ENCODE data around the gene PIEZO2. TPM values are rescaled to one million over a fixed set of nuclear protein-coding genes. Genes with fewer than 3 reads are reported as not detected.

The PIEZO2 gene
- polyA plus RNA-seq, 1 experiment: 4.6 TPM

DNA sequence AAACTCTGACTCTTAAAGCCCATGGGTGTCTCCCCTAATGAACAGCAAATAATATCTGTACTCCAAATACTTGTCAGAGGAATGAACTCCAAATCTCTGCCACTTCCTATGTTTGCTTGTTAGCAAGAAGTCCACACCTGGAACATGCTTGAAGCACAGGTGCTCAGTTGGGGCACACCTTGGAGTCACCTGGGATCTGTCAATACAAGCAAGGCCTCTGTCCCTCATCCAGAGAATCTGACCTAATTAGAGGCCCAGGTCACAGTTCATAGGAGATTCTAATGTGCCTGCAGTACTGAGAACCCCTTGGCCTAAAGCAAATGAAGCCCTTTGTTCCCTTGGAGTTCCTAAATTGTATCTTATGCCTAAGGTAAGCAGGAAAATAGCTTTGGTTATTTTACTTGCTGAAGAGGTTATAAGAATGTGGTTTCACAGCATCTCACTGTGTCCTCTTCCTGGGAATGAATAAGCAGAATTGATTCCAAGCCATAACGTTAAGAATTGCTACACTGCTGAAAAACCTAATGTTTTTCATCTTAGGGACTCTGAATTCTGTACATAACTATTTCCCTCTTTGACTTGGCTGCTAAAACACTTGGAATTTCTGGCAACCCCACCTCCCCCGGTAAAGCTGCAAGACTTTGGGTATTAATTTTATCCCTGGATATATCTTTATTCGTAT is 113.4 kb downstream of the PIEZO2 start:
- Histone ChIP-seq H3K4me3 (ENCODE audit: low read depth, low read length) (no peak overlapping the region), H3K36me3 (ENCODE audit: control insufficient read depth, insufficient read depth, low read length) (no peaks in the 10 kb centered on the region), H3K27me3 (ENCODE audit: control insufficient read depth, insufficient read depth, low read length) (peaks cover 2% of the 10 kb centered on the region)
- DNase-seq (ENCODE audit: low read depth): no peak
- POLR2A ChIA-PET: no interaction called here
- TF ChIP-seq, protein P1, sequence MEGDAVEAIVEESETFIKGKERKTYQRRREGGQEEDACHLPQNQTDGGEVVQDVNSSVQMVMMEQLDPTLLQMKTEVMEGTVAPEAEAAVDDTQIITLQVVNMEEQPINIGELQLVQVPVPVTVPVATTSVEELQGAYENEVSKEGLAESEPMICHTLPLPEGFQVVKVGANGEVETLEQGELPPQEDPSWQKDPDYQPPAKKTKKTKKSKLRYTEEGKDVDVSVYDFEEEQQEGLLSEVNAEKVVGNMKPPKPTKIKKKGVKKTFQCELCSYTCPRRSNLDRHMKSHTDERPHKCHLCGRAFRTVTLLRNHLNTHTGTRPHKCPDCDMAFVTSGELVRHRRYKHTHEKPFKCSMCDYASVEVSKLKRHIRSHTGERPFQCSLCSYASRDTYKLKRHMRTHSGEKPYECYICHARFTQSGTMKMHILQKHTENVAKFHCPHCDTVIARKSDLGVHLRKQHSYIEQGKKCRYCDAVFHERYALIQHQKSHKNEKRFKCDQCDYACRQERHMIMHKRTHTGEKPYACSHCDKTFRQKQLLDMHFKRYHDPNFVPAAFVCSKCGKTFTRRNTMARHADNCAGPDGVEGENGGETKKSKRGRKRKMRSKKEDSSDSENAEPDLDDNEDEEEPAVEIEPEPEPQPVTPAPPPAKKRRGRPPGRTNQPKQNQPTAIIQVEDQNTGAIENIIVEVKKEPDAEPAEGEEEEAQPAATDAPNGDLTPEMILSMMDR (IDR thresholded peaks at IDR 0.05; ENCODE audit: insufficient read depth, low read depth, low read length): no peak
- CTCF ChIA-PET: interaction anchor here (0.9 to 1.5 kb wide), 2 partner anchors 124 to 184 kb away, joined by 3 read pairs; no protein-coding TSS in a partner anchor

DNA sequence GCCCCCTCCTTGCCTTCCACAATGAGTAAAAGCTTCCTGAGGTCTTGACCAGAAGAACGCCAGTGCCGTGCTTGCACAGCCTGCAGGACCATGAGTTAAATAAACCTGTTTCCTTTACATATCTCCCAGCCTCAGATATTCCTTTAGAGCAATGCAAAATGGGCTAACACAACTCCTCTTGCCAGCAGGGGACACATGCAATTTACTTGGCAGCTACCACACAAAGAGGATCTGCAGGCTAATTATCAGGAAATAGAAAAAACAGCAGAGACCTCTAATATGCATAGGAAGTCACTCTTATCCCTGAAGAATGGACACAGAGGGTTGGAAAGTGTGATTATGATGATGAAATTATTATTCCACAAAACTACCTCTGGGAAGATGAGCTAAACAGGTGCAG is 114.0 kb downstream of the PIEZO2 start:
- POLR2A ChIA-PET: no interaction called here
- H3K4me3 ChIP-seq (ENCODE audit: low read depth, low read length): no peak overlapping the region
- DNase-seq (ENCODE audit: low read depth): no peak
- H3K27me3 ChIP-seq (ENCODE audit: control insufficient read depth, insufficient read depth, low read length): peaks cover 2% of the 10 kb centered on the region
- H3K36me3 ChIP-seq (ENCODE audit: control insufficient read depth, insufficient read depth, low read length): no peaks in the 10 kb centered on the region
- CTCF ChIA-PET: interaction anchor here (1.5 kb wide), 1 partner anchor 184 kb away, joined by 3 read pairs; no protein-coding TSS in a partner anchor
- TF ChIP-seq, protein P1 (IDR thresholded peaks at IDR 0.05; ENCODE audit: insufficient read depth, low read depth, low read length): no peak

DNA sequence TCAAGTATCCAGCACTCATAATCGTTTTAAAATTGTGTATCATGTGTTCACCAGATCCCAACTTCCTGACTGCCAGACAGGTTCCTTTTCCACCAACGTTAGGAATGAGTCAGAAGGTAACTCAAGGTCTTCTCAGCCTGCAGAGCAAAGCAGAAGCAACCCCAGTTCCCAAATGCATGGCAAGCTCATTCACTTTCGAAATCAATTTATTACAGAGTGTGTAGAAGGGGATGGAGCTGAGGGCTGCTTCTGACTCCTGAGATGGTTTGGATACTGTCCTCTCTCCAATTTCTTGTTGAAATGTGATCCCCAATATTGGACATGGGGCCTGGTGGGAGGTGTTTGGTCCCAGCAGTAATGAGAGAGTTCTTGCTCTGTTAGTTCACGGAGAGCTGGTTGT is 114.5 kb downstream of the PIEZO2 start:
- ChIA-PET POLR2A (no interaction called here), CTCF (interaction anchor here (1.5 kb wide), 1 partner anchor 183 kb away, joined by 3 read pairs; no protein-coding TSS in a partner anchor)
- TF ChIP-seq, protein P1 (IDR thresholded peaks at IDR 0.05; ENCODE audit: insufficient read depth, low read depth, low read length): no peak
- no peak overlapping the region for H3K4me3 ChIP-seq (ENCODE audit: low read depth, low read length)
- H3K36me3 ChIP-seq (ENCODE audit: control insufficient read depth, insufficient read depth, low read length): no peaks in the 10 kb centered on the region
- peaks cover 2% of the 10 kb centered on the region for H3K27me3 ChIP-seq (ENCODE audit: control insufficient read depth, insufficient read depth, low read length)
- DNase-seq (ENCODE audit: low read depth): no peak

DNA sequence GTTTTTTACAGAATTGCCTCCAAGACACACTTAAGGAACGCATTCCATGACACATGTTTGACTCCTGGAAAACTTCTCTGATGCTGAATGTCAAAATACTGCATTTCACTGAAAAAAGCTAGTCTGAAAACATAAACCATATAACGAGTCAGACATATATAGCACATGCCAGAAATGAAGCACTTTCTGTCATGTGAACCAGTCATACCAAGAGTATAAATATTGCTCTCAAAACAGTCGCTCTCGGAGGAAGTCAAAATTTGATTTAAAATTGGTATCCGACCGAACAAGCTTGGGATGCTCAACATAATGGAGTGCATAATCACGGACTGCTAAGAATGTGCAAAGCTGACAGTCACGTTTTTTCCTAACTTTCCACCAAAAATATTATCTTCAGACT is 115.9 kb downstream of the PIEZO2 start:
- TF ChIP-seq, protein P1 (IDR thresholded peaks at IDR 0.05; ENCODE audit: insufficient read depth, low read depth, low read length): no peak
- DNase-seq (ENCODE audit: low read depth): no peak
- H3K4me3 ChIP-seq (ENCODE audit: low read depth, low read length): no peak overlapping the region
- no peaks in the 10 kb centered on the region for H3K36me3 ChIP-seq (ENCODE audit: control insufficient read depth, insufficient read depth, low read length)
- POLR2A ChIA-PET: no interaction called here
- H3K27me3 ChIP-seq (ENCODE audit: control insufficient read depth, insufficient read depth, low read length): peaks cover 2% of the 10 kb centered on the region
- CTCF ChIA-PET: no interaction called here

DNA sequence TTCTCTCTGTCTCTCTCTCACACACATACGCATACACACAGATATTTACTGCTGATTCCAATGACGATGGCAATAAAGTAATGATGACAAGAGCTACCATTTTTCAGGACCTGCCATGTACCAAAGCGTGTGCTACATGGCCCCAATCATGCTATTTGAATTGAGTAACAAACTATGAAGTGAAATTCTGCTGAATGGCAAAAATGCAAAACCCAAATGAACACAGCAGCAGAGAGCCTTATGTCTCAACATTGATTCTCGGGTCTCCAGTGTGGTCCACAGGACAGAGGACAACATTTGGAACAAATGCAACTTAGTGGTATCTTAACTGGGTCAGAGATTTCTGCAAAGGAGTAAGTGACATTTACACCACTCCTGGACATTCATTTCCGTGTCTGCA is 117.4 kb downstream of the PIEZO2 start:
- Histone ChIP-seq H3K27me3 (ENCODE audit: control insufficient read depth, insufficient read depth, low read length) (peaks cover 2% of the 10 kb centered on the region), H3K36me3 (ENCODE audit: control insufficient read depth, insufficient read depth, low read length) (no peaks in the 10 kb centered on the region), H3K4me3 (ENCODE audit: low read depth, low read length) (no peak overlapping the region)
- ChIA-PET CTCF (interaction anchor here (1.2 kb wide), 1 partner anchor 9 kb away, joined by 5 read pairs; no protein-coding TSS in a partner anchor), POLR2A (no interaction called here)
- TF ChIP-seq, protein P1 (IDR thresholded peaks at IDR 0.05; ENCODE audit: insufficient read depth, low read depth, low read length): no peak
- no peak for DNase-seq (ENCODE audit: low read depth)

Data from BJ (cell line).